PFSK-1 (cell line): ENCODE data around the gene MDC1.

Source experiments
- FOXP2 ChIP-seq: optimal IDR thresholded peaks from 2 replicates; pipeline ENCODE3; 2011; ENCODE audit warnings: borderline replicate concordance, control low read depth, inconsistent platforms; ENCODE audit not compliant: insufficient read depth; ENCODE audit errors: extremely low read length, extremely low read depth
- POLR2AphosphoS5 ChIP-seq: IDR thresholded peaks from 2 replicates; pipeline ENCODE4 v1.6.1; 2012; ENCODE audit warnings: low read depth, mild to moderate bottlenecking, control low read depth, low read length, moderate library complexity
- REST ChIP-seq, 2 experiments: IDR thresholded peaks; 2 replicates each; pipeline versions ENCODE4 v1.6.1 to v1.8.0; 2011 to 2012; ENCODE audit warnings: low read depth in 2 of 2, low read length in 2 of 2, control low read depth in 1 of 2, inconsistent platforms in 1 of 2, mild to moderate bottlenecking in 1 of 2, moderate library complexity in 1 of 2; ENCODE audit not compliant: insufficient read depth in 1 of 2
- SIN3A ChIP-seq: IDR thresholded peaks from 2 replicates; pipeline ENCODE4 v1.6.1; 2012; ENCODE audit warnings: mild to moderate bottlenecking, low read length, moderate library complexity, borderline replicate concordance; ENCODE audit not compliant: insufficient read depth
- TAF1 ChIP-seq: IDR thresholded peaks from 2 replicates; pipeline ENCODE4 v1.6.1; 2012; ENCODE audit warnings: low read length, control low read depth, borderline replicate concordance; ENCODE audit not compliant: insufficient read depth

MDC1 gene

GRCh38 chr6:30690403-30691207 is 26.5 kb downstream of the MDC1 start, which contains the start of gene NRM:
Gene NRM (minus strand): TSS chr6:30690984. CDS start chr6:30690974, 10 bp downstream.
- TF ChIP-seq FOXP2 (no peak), TAF1 (peak; percentile 71; the same call in 1 of the 2 replicates), REST (IDR thresholded peaks at IDR 0.05; ENCODE audit: insufficient read depth in 1 of 2, low read depth in 2 of 2, low read length in 2 of 2) (no peak), POLR2AphosphoS5 (peak; percentile 73), SIN3A (peak; percentile 93; the same call in 1 of the 2 replicates)

DNA sequence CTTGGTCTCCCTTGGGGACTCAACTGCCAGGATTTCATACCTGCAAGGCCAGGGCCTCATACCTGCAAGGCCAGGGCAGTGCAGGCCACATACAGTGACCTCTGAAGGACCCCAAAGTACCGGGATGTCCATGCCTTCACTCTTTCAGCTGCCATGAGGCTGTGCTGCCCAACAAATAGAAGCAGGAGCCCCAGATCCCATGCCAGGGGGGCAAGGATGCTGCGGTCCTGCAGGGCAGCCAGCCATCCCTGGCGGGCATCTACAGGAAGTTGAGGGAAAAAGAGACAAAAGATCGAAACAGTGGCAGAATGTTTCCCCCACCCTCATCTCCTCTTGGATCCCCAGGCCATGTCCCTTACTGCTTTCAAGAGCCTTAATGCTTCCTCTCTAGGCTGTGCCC is 27.1 kb downstream of the MDC1 start:
- TF ChIP-seq FOXP2 (no peak), POLR2AphosphoS5 (no peak), REST (IDR thresholded peaks at IDR 0.05; ENCODE audit: insufficient read depth in 1 of 2, low read depth in 2 of 2, low read length in 2 of 2) (no peak), TAF1 (no peak)

DNA sequence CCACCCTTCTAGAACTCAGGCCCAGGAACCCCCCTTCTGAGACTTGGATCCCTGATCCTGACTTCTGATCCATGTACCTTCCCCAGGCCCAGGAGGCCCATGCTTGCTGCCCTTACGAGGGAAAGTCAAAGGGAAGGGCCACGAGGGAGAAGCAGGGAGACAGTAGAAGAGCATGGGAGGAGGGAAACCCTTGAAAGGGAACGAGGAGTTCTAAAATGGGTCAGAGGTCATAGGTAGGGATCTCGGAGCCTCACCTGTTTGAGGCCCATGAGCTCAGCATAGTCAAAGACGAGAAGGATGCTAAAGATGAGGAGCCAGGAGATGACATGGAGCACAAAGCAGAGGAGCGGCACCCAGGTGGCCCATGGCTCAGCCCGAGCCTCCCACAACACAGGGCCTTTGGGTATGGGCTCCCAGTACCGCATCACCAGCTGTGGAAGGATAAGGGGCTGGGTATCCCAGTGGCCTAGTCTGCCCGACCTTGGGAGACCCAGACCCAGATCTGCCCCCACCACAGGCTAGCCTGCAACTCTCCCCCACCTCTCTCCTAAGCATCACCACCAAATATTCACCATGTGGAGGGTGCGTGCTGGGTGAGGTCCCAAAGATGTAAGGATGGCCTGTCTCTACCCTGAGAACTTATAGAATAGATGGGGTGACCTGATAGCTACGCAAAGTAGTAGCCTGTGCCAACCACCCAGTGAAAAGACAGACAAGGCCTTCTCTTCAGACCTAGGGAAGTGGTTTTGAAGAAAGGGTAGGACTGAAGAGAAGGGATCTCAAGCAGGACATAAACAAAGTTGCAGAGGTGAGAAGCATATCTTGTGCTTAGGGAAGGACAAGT is 27.8 kb downstream of the MDC1 start:
- TF ChIP-seq POLR2AphosphoS5 = no peak
- TF ChIP-seq SIN3A = no peak
- TF ChIP-seq FOXP2 = no peak
- TF ChIP-seq REST (IDR thresholded peaks at IDR 0.05; ENCODE audit: insufficient read depth in 1 of 2, low read depth in 2 of 2, low read length in 2 of 2) = no peak
- TF ChIP-seq TAF1 = no peak

- TF ChIP-seq FOXP2 = no peak
- no peak for TF ChIP-seq SIN3A
- no peak for TF ChIP-seq POLR2AphosphoS5
- no peak for TF ChIP-seq REST (IDR thresholded peaks at IDR 0.05; ENCODE audit: insufficient read depth in 1 of 2, low read depth in 2 of 2, low read length in 2 of 2)
- no peak for TF ChIP-seq TAF1
Observed at GRCh38 chr6:30688569-30688968, 28.5 kb downstream of the MDC1 start.
